ENCODE measurements around the gene SPN.
"Not testable (repeated sequence)": the region's sequence is repeated elsewhere in the genome, so short reads cannot be mapped to it uniquely, and the experiment has no call there.

DNA sequence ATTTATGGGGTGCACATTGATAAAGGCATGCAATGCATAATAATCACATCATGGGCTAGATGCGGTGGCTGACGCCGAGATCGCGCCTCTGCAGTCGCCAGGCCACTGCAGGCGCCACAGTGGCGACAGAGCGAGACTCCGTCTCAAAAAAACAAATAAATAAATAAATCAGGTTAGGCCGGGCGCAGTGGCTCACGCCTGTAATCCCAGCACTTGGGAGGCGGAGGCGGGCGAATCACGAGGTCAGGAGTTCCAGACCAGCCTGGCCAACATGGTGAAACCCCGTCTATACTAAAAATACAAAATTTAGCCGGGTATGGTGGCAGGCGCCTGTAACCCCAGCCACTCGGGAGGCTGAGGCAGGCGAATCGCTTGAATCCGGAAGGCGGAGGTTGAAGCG lies 29.6 kb downstream of the SPN start:
- TF ChIP-seq, protein P1, sequence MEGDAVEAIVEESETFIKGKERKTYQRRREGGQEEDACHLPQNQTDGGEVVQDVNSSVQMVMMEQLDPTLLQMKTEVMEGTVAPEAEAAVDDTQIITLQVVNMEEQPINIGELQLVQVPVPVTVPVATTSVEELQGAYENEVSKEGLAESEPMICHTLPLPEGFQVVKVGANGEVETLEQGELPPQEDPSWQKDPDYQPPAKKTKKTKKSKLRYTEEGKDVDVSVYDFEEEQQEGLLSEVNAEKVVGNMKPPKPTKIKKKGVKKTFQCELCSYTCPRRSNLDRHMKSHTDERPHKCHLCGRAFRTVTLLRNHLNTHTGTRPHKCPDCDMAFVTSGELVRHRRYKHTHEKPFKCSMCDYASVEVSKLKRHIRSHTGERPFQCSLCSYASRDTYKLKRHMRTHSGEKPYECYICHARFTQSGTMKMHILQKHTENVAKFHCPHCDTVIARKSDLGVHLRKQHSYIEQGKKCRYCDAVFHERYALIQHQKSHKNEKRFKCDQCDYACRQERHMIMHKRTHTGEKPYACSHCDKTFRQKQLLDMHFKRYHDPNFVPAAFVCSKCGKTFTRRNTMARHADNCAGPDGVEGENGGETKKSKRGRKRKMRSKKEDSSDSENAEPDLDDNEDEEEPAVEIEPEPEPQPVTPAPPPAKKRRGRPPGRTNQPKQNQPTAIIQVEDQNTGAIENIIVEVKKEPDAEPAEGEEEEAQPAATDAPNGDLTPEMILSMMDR (IDR thresholded peaks at IDR 0.05): not testable (repeated sequence)
- TF ChIP-seq POLR2A (IDR thresholded peaks at IDR 0.05): not testable (repeated sequence)
